Activated CD8-positive, alpha-beta T cell treated with anti-CD3 and anti-CD28 coated beads for 36 hours (primary cell): ENCODE data around the gene KCNAB1. TPM values are rescaled to one million over a fixed set of nuclear protein-coding genes. Genes with fewer than 3 reads are reported as not detected.

Experiments used
- ATAC-seq: fragments of 200-7000 bp; cut with Tn5 transposase; one replicate; pipeline ENCODE4 v1.10.0; 2021; ENCODE audit warnings: mild to moderate bottlenecking, moderate library complexity
- CTCF ChIA-PET: fragments of 350-600 bp; sonication (Branson Sonifier 250); formaldehyde crosslinking; loops from one replicate; lab custom pipeline; 2021; ENCODE audit warnings: antibody characterized with exemption; lab: Charles Lee
- POLR2A ChIA-PET: fragments of 350-600 bp; sonication (Branson Sonifier 250); formaldehyde crosslinking; loops from one replicate; lab custom pipeline; 2021; ENCODE audit warnings: antibody characterized with exemption; lab: Charles Lee
- DNase-seq: peaks from one replicate; pipeline ENCODE4 v3.0.0-alpha.2; 2020
- H3K27ac Mint-ChIP-seq: one replicate; pipeline ENCODE4 v1.8.0; 2021; ENCODE audit warnings: mild to moderate bottlenecking, mixed read lengths
- H3K27me3 Mint-ChIP-seq: one replicate; pipeline ENCODE4 v1.8.0; 2021; ENCODE audit warnings: mixed read lengths
- H3K36me3 Mint-ChIP-seq: one replicate; pipeline ENCODE4 v1.8.0; 2021; ENCODE audit warnings: low read depth, mixed read lengths
- H3K4me1 Mint-ChIP-seq: one replicate; pipeline ENCODE4 v1.8.0; 2021; ENCODE audit warnings: low read depth, mixed read lengths
- H3K4me3 Mint-ChIP-seq: one replicate; pipeline ENCODE4 v1.8.0; 2021; ENCODE audit warnings: mild to moderate bottlenecking, moderate library complexity, mixed read lengths
- H3K9me3 Mint-ChIP-seq: one replicate; pipeline ENCODE4 v1.8.0; 2021; ENCODE audit warnings: mixed read lengths
- intact Hi-C: fragments of 100-400 bp; cut with micrococcal nuclease; formaldehyde crosslinking; loops from one replicate; pipeline ENCODE4 v1.10.0; 2022
- total RNA-seq, 2 experiments: library from RNA; stranded (reverse); gene quantifications; one replicate each; pipeline ENCODE4 v1.2.3, GENCODE V29; 2021
- TF ChIP-seq, protein P1 (sequence below): fragments of 200-600 bp; IDR thresholded peaks from one replicate; pipeline ENCODE4 v1.8.0; 2022; ENCODE audit warnings: antibody characterized with exemption, mild to moderate bottlenecking

Gene KCNAB1
- total RNA-seq, 2 experiments from 2014 or later: not detected

DNA sequence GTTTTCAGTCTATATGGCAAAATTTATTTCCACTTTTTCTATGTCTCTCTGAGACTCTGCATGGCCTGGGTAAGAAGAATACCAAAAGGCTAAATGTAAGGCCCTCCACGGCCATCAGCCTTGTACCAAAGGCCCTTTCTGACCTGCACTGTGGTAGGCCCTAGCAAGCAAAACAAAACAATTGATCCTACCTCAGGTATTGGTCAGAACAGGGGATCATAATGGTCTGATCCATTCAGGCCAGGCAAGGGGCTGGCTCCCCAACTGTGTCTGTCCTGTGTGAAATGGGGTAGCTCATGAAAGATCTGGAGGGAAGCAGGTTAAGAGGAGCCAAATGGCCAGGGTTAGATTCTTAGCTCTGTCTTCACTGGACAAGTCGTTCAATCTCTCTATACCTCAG lies 253.3 kb downstream of the KCNAB1 start:
- Mint-ChIP-seq H3K27ac (no peak overlapping the region), H3K27me3 (peaks cover 8% of the 10 kb centered on the region), H3K9me3 (no peaks in the 10 kb centered on the region), H3K36me3 (no peaks in the 10 kb centered on the region), H3K4me3 (no peak overlapping the region), H3K4me1 (no peaks in the 10 kb centered on the region)
- TF ChIP-seq, protein P1, sequence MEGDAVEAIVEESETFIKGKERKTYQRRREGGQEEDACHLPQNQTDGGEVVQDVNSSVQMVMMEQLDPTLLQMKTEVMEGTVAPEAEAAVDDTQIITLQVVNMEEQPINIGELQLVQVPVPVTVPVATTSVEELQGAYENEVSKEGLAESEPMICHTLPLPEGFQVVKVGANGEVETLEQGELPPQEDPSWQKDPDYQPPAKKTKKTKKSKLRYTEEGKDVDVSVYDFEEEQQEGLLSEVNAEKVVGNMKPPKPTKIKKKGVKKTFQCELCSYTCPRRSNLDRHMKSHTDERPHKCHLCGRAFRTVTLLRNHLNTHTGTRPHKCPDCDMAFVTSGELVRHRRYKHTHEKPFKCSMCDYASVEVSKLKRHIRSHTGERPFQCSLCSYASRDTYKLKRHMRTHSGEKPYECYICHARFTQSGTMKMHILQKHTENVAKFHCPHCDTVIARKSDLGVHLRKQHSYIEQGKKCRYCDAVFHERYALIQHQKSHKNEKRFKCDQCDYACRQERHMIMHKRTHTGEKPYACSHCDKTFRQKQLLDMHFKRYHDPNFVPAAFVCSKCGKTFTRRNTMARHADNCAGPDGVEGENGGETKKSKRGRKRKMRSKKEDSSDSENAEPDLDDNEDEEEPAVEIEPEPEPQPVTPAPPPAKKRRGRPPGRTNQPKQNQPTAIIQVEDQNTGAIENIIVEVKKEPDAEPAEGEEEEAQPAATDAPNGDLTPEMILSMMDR: no peak
- CTCF ChIA-PET: interaction anchor here (1.2 to 1.6 kb wide), 2 partner anchors 76 to 137 kb away, joined by 3 to 4 read pairs; no protein-coding TSS in a partner anchor
- no peak for DNase-seq
- no peak for ATAC-seq
- intact Hi-C loops: no loop called here
- POLR2A ChIA-PET: interaction anchor here (1.0 kb wide), 1 partner anchor 415 kb away, joined by 3 read pairs; no protein-coding TSS in a partner anchor

DNA sequence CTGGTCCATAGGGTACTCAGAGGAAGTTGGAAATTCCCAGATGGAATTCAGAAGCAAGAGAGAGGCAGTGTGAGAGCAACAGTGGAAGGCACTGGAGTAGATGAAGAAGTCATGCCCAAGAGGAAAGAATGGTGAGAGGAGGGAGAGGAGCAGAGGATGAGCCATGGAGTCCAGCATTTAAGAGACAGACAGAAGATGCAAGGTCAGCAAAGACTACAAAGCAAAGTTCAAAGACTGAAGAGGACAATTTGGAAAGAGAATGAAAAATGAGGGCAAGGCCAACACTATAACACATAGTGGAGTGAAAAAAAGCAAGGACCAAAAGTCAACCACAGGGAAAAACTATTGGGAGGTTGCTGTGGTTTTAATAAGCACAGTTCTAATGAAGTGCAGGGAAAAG lies 255.8 kb downstream of the KCNAB1 start:
- no peaks in the 10 kb centered on the region for H3K4me1 Mint-ChIP-seq
- H3K4me3 Mint-ChIP-seq: no peak overlapping the region
- ATAC-seq: no peak
- no peaks in the 10 kb centered on the region for H3K9me3 Mint-ChIP-seq
- TF ChIP-seq, protein P1: no peak
- ChIA-PET CTCF (interaction anchor here (1.1 kb wide), 2 partner anchors 131 to 366 kb away, joined by 3 read pairs; no protein-coding TSS in a partner anchor), POLR2A (no interaction called here)
- H3K27ac Mint-ChIP-seq: no peak overlapping the region
- no peaks in the 10 kb centered on the region for H3K36me3 Mint-ChIP-seq
- no peak for DNase-seq
- intact Hi-C loops: no loop called here
- H3K27me3 Mint-ChIP-seq: peaks cover 8% of the 10 kb centered on the region

DNA sequence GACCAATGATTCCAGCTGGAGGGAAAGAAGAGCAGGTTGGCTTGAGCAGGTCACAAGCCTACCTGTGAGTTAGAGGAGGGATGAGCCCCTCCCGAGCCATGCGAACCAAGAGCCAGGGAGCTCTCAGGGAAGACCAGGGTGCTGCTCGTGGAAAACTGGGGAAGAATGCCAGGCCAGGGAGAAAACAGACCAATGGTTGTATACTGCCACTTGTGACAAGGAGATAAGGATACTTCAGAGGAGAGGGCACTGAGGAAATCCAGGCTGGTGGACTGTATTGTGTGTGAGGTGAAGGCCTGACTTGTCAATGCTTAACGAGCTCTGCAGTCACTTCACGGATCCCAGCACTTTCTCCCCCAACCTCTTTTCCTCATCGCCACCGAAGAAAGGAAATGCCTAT lies 256.9 kb downstream of the KCNAB1 start:
- no peaks in the 10 kb centered on the region for H3K36me3 Mint-ChIP-seq
- ATAC-seq (no peak), DNase-seq (no peak)
- intact Hi-C loops: no loop called here
- TF ChIP-seq, protein P1: no peak
- no peak overlapping the region for H3K27ac Mint-ChIP-seq
- CTCF ChIA-PET: interaction anchor here (1.1 kb wide), 2 partner anchors 130 to 367 kb away, joined by 3 read pairs; no protein-coding TSS in a partner anchor
- H3K27me3 Mint-ChIP-seq: peaks cover 8% of the 10 kb centered on the region
- H3K4me3 Mint-ChIP-seq: no peak overlapping the region
- no peaks in the 10 kb centered on the region for H3K4me1 Mint-ChIP-seq
- POLR2A ChIA-PET: no interaction called here
- no peaks in the 10 kb centered on the region for H3K9me3 Mint-ChIP-seq

DNA sequence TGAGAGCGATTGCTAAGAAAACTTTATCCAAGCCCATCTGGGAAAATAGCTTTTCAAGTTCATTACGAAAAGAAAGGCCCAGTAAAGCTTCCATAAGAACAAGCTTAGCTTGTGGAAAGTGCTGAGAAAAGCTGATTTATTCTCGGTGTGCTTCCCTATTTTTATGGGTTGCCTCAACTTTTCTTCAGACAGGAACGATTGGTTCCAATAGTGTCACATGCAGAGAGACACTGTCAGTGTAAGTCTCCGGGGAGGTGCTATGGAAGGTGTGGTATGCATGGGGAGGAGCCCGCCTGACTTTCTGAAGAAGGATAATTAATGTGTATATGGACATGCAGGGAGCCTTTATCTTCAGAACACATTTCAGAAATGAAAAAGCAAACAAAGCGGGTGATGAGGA lies 257.3 kb downstream of the KCNAB1 start:
- DNase-seq (no peak), ATAC-seq (no peak)
- H3K4me3 Mint-ChIP-seq: no peak overlapping the region
- TF ChIP-seq, protein P1: no peak
- no peaks in the 10 kb centered on the region for H3K36me3 Mint-ChIP-seq
- H3K27me3 Mint-ChIP-seq: peaks cover 8% of the 10 kb centered on the region
- intact Hi-C loops: no loop called here
- ChIA-PET CTCF (interaction anchor here (1.6 kb wide), 1 partner anchor 334 kb away, joined by 3 read pairs; no protein-coding TSS in a partner anchor), POLR2A (no interaction called here)
- no peak overlapping the region for H3K27ac Mint-ChIP-seq
- no peaks in the 10 kb centered on the region for H3K4me1 Mint-ChIP-seq
- H3K9me3 Mint-ChIP-seq: no peaks in the 10 kb centered on the region

DNA sequence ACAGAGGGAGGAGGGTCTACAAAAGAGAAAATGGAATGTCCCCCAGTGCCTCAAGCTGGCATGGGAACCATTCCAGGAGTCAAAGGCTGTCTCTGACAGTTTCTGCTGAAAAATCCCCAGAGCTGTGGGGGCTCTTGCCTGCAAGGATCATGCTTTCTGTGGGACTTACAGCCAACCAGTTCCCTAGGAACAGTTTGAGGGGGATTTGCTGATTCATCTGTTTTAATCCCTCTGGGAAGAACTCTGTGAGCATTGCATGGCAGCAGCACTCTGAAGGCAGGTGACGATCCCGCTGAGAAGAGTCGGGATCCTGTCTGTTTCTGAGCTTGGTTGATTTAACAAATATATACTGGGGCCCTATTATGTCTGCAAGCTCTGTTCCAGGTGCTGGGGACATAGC lies 258.5 kb downstream of the KCNAB1 start:
- no peaks in the 10 kb centered on the region for H3K9me3 Mint-ChIP-seq

More for the DNA sequence above, 258.5 kb downstream of the KCNAB1 start:
- Mint-ChIP-seq H3K4me3 (no peak overlapping the region), H3K27me3 (peaks cover 8% of the 10 kb centered on the region), H3K27ac (no peak overlapping the region), H3K4me1 (no peaks in the 10 kb centered on the region), H3K36me3 (no peaks in the 10 kb centered on the region)
- ChIA-PET CTCF (interaction anchor here (1.6 kb wide), 1 partner anchor 335 kb away, joined by 3 read pairs; no protein-coding TSS in a partner anchor), POLR2A (no interaction called here)
- intact Hi-C loops: no loop called here
- TF ChIP-seq, protein P1: no peak
- DNase-seq (no peak), ATAC-seq (no peak)
